HG03354 (cell line): ENCODE measurements around the gene PIM1.

Experiments used
- ATAC-seq: cut with Tn5 transposase; IDR thresholded peaks from one replicate; pipeline ENCODE4 v1.9.1; 2021; ENCODE audit warnings: mild to moderate bottlenecking; ENCODE audit not compliant: unreplicated experiment, poor library complexity, severe bottlenecking

PIM1 gene

DNA sequence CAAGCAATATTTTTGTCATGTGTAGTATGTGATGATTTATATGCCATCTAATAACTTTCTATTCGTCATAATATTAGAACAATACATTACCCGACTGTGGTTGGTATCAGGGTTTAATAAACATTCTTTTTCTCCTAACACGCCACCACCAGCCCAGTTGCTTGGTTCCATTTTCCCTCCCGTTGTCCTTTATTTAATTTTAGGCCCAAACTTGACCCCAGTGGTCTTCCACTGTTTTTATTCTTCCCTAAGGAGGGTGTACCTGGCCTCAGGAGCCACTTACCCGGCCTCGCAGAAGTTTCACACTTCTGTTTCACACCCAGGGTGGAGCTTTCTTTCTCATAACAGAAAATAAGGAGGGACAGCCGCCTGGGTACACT, 33.1 kb upstream of the PIM1 start:
- no peak for ATAC-seq

DNA sequence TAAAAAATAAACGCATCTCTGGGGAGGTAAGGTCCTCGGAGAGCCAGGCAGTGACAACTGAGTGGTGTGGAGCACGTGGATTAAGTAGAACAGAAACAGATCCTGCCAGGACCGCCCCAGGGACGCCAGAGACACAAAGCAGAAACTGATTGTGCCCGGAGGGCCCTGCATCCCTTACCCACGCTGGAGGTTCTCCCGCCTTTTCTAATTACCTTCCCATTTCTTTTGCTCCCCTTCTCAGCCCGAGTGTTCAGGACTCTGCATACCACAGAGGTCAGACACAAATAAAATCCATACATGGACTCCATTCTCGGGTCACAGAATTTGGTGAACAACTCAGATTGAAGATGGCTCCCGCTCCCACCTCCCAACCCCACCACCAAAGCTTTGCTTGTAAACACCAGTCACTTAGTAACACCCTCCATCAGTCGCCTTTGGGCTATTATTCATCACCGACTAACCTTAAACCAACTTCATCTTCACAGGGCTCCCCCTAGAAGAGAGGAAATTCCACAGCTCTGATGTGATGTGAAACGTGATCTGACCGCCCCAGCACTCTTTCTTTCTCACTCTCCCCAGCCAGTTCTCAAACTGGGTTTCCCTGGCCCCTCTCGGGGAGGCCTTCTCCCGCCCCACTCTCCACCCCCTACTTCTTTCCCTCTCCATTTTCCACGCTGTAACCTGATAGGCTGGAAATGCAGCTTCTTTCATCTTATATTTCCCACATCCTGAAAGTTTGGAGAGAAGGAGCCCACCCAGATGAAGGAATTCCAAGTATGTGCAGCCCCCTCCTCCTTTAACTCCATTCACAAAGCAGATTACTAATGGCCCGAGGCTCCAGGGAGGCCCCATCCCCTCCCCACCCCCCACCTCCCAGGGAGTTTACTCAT, 32.5 kb upstream of the PIM1 start:
- ATAC-seq: peak; percentile 47

DNA sequence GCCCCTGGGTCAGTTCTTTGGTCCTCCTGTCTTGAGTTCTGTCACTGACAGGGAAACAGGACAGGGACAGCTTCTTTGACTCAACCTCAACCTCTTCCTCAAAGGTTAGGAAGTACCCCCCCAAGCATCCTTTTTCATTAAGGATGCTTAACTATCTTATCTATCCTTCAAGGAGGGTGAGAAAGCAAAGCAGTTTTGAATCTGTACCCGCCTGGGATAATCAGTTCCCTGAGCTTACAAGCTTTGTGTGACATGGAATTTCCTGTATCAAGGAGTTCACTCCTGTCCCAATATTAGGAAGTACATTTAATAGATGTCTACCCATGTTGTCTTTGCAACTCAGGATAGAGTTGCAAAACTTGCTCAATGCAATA, 31.1 kb upstream of the PIM1 start:
- no peak for ATAC-seq

DNA sequence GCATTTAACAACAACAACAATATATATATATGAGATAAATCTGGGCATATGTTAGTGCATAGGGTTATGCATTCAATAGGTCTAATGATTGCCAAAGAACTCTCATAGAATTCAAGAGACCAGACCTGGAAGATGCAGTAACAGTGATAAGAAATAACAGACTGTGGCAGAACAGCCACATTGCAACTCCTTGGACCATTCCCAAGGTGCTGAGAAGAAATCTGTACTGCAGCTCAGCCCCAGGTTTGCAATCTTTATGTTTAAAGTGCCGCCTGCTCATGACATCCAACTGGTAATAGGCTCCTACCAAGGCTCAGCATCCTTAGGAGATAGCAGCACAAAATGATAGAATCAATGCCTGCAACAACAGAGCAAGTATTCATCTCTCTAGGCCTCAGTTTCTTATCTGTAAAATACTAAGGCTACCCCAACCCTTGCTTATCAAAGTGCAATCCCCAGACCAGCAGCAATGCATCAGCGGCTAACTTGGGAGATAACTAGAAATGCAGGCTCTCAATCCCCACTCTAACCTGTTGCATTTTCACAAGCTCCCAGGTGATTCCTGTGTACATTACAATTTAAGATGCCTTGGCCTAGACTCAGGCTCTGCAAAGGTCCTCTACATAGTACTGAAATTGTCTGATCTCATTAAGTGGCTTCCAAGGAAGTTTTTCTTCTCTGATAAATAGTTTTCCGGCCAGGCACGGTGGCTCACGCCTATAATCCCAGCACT, 30.6 kb upstream of the PIM1 start:
- ATAC-seq: no peak

DNA sequence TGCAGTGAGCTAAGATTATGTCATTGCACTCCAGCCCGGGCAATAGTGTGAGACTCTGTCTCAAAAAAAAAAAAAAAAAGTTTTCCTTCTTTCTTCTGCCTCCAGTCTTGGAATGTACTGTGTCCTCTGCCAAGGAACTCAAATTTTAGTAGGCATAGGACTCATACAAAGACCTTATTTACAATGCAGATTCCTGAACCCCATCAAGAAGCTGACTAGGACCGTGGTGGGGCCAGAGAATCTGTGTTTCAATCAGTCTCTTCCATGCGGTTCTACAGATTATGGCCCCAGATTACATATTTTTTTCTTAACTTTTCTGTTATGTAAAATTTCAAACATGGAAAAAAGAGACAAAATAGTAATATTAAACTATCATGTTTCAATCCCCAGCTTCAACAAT, 29.8 kb upstream of the PIM1 start:
- ATAC-seq: no peak

DNA sequence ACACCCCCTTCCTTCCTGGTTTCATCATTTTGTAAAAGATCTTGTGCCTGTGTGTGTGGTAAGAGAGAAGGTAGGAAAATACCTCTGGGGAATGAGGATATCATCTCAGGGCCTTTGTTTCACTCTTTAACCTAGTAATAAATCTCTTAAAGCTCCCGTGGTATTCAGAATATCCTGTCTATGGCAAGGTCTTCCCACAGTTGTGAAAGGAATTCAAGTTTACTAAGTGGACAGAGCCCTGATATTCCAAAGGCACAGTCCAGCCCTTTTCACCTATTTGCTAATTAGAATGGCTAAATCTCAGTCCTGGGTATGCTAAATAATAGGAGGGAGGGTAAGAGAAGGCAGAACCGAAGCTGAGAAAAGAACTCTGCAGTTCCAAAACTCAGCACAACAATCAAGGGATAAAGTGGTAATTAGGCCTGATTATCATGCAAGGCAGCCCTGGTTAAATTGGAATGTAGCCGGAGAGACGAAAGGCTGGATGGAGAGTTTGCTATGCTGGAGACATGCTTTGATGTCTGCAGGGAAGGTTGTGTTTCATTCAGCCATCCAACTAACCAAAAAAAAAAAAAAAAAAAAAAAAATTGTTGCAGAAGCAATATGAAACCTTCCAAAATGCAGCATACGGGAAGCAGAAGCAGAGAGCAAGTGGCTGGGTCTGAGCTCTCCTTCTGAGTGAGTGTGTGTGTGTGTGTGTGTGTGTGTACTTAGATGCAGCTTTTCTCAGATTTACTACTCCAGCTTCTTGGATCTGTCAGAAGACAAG, 28.5 kb upstream of the PIM1 start:
- ATAC-seq: no peak

DNA sequence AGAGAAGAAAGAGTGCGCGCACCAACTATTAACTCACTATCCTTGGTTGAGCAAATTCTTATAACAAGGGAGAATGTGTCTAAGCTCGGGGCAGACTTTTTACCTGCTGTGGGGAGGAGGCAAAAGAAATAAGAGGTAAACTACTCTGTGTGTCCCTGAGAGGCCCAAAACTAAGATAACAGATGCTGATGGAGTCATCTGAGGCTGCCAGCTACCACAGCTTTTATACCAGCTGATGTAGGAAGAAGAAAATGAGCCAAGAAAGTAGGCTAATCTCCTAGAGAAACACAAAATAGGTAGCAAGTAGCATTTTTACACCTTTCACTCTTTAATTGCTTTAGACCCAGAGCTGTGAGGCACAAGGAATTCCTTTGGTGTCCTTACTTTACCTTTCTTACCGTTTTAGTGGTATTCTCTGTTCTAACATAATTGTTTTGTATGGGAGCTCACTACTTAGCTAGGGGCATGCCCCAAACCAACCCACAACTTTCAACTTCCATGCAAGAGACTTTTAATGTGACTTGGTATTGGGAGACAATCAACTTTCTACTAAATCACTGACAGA, 27.8 kb upstream of the PIM1 start:
- ATAC-seq: no peak

DNA sequence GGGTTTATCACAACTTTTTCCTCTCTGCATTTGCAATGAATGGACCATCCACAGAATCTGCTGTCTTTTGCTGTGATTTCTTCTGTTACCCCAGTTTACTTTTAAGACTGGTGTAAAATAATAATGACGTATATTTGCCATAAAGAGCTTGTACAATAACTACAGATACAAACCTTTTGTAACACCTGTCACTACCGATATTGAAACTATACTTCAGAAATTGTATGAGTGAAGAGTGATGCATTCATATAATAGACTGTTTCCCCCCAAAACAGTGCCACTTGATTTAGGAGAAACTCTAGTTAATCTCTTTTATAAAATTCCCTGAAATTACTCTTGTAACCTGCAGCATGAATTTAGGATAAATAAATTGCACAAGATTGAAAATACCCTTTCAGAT, 26.4 kb upstream of the PIM1 start:
- ATAC-seq: no peak

DNA sequence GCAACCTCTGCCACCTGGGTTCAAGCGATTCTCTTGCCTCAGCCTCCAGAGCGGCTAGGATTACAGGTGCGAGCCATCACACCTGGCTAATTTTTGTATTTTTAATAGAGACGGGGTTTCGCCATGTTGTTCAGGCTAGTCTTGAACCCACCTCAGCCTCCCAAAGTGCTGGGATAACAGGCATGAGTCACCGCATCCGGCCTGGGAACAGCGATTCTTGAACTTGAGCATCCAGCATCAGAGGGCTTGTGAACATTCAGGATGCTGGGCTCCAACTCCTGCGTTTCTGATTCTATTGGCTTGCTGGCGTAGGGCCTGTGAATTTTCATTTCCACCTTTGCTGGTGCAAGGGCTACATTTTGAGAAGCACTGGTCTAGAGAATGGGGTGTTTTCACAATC, 24.5 kb upstream of the PIM1 start:
- ATAC-seq: no peak

DNA sequence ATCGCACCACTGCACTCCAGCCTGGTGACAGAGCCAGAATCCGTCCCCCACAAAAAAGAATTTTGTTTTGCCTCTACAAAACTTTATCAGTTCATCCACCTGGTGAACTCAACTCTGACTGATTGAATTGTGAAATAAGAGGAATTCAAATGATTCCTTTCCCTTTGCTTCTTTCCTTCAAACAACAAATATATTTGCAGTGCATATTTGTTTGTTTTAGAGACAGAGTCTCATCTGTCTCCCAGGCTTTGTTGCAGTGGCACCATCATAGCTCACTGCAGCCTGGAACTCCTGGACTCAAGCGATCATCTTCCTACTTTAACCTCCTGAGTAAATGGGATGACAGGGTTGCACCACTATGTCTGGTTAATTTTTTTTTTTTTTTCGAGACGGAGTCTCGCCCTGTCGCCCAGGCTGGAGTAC, 23.2 kb upstream of the PIM1 start:
- no peak for ATAC-seq

DNA sequence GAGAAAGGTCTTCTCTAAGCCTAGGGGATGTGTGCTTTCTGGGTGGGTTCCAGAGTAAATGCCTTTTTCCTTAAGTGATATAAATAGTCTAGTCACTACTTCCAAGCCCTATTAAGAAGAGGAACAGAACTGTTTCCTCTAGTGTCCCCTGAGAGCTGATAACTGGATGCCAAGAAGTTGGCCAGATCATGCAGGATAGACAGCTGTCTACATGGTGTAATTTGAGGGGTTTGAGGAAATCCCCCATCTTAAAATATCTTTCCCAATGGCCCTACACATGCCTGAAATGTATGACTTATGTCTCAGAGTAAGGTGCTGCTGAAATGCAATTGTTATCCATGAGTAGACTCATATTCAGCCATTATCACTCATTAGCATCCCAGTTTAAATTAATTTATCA, 20.2 kb upstream of the PIM1 start:
- no peak for ATAC-seq

DNA sequence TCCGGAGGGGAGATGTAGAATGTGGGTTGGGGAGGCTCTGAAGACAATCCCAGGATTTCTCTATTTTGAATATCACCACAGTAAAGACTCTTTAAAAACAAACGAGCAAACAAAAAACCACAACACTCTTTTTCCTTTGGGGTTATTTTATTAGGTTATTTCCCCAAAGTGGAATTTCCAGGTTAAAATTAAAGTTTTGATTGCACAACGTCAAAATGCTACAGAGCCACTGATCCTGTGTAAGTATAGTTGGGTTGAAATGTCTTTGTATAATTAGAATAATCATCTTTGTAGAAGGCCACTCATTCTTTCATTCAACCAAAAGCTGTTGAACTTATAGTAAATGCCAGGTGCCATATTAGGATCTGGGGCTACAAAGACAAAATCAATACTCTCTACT, 19.6 kb upstream of the PIM1 start:
- ATAC-seq: no peak

DNA sequence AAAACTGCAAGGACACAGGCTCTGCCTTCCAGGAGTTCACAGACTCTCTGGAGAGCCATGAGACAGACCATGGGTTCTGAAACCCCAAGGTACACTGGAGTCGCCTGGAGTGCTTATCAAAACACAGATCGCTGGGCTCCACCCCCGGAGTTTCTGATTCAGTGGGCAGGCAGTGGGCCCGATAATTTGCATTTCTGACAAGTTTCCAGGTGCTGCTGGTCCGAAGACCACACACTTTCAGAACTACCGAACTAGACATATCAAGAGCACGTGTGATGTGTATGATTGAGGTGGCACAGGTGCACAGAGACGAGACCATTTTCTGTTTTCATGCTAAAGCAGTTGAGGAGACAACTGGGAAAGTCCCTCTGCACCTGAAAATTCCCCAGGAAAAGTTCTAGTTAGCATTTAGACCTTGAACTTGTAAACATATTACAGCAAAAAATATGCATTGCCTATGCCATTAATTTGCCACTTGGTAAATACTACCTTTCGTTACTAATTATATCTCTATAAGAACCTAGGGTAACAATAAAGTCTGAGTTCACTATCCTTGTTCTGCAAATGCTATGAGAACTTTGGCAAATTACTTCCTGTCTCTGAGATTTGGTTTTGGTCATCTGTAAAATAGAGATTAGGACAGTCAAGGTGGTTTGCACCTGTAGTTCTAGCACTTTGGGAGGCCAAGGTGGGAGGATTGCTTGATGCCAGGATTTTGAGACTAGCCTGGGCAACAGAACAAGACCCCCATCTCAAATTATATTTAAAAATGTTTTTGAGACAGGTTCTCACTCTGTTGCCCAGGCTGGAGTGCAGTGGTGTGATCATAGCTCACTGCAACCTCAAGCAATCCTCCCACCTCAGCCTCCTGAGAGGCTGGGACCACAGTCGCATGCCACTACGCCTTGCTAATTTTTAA, 14.3 kb upstream of the PIM1 start:
- peak; percentile 92 for ATAC-seq

DNA sequence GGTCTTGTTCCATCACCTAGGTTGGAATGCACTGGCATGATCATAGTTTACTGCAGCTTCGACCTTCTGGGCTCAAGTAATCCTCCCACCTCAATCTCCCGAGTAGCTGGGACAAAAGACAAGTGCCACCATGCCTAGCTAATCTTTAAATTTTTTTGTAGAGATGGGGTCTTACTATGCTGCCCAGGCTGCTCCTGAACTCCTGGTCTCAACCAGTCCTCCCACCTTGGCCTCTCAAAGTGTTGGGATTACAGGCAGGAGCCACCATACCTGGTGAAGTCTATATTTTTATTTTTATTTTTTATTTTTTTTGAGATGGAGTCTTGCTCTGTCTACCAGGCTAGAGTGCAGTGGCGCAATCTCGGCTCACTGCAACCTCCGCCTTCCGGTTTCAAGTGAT, 11.4 kb upstream of the PIM1 start:
- no peak for ATAC-seq

DNA sequence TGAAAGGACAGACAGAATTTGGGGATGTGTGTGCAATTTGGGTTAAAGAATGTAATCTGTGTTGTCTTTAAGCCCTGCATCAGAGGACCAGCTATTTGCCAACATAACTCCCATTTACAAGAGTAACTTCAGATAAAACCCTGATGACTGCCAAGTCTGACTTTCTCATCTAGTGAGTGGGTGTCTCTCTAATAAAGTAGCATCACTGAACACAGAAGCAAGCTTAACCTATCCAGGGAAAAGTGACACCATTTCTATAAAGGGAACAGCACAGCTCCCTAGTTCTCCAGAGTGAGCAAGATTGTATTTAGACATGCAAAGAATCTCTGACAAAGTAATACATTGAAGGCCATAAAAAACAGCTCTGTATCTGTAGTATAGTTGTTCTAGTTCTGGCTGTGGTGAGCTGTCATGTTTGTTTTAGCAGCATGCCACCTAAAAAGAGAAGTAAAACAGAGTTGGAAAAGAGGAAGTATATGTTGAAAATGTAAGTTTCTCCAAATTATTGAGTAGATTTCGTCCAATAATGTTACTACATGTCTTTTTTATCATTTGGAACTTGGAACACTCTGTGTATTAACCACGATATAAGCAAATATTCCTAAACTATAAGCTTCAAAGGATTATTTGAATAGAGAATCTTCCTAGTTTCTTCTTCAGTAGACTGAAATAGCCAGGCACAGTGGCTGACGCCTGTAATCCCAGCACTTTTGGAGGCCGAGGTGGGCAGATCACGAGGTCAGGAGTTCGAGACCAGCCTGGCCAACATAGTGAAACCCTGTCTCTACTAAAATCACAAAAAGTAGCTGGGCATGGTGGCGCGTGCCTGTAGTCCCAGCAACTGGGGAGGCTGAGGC, 8.8 kb upstream of the PIM1 start:
- peak; percentile 59 for ATAC-seq

DNA sequence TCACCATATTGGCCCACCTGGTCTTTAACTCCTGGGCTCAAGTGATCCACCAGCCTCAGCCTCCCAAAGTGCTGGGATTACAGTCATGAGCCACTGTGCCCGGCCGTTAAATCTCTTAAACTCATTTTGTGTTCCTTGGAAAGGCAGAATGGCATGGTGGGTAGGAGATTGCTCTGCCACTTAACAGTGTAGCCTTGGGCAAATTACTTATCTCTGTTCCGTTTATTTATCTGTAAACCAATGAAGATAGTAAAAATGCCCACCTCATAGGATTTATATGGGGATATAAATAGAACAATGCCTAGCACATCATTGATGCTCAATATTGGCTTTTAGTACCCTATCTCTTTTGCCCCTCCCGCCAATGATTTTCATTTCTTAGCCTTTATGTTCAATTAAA, 7.2 kb upstream of the PIM1 start:
- ATAC-seq: no peak

DNA sequence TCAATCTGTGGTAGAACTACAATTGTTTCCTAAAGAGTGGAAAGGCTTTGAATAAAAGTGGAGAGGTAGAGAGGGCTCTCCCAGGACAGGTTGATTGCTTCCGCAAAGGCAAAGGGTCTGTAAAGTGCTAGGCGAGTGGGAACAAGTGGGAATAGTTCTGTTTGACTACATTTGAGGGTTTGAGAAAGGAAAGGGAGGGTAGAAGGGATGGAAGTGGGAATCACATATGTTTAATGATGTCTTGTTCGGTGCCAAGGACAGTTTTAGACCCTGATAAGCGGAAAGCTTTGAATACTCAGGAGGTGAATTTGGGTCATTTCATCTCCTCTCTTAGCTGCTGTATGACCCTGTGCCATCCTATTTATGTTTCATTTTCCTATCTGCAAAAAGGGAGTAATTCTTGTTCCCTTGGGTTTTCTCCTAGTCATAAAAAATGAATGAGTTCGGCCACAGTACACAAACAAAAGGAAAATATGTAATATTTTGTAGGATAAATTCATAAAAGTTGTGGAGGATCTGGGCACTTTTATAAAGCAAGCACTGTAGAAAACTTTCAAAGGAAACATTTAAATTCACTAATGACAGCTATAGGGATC, 1.7 kb upstream of the PIM1 start:
- ATAC-seq: no peak
